ENCODE data around the gene EPHX1.

EPHX1 gene

DNA sequence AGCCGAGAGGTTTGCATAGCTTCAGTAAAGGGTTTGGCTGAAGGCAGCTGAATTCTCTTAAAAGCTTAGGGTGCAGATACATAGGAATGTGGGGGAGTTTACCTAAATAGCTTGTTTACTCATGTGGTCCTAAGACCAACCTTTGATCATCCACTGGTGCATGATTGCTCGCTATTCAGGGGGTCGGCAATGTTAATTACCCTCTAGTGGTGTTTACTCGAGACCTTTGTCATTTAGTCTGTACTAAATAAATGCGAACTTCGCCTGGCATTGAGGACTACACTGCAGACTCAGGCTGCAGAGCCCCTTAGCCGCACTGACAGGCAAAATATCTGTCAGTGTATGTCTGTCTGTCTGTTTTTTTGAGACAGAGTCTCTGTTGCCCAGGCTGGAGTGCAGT lies 40.4 kb downstream of the EPHX1 start:
- TF ChIP-seq, protein P1, sequence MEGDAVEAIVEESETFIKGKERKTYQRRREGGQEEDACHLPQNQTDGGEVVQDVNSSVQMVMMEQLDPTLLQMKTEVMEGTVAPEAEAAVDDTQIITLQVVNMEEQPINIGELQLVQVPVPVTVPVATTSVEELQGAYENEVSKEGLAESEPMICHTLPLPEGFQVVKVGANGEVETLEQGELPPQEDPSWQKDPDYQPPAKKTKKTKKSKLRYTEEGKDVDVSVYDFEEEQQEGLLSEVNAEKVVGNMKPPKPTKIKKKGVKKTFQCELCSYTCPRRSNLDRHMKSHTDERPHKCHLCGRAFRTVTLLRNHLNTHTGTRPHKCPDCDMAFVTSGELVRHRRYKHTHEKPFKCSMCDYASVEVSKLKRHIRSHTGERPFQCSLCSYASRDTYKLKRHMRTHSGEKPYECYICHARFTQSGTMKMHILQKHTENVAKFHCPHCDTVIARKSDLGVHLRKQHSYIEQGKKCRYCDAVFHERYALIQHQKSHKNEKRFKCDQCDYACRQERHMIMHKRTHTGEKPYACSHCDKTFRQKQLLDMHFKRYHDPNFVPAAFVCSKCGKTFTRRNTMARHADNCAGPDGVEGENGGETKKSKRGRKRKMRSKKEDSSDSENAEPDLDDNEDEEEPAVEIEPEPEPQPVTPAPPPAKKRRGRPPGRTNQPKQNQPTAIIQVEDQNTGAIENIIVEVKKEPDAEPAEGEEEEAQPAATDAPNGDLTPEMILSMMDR (conservative IDR thresholded peaks at IDR 0.05): no peak
- no peak overlapping the region for H3K27ac ChIP-seq

DNA sequence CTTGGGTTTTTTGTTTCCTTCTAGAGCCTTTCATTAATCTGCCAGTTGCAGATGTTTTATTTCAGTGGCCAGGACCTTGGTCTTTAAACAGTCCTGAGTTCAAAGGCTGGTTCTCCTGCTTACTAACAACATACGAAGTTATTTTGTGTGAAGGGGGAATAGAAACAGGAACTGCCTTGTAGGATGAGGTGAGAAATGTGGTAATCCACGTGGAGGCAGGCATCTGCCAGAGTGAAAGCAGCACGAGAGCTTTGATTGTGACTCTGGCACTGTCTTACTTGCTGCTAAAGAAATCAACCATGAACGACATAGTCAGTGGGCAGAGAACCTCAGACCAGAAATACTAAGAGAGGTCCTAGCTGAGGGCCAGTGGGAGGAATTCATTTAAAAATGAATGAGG lies 41.9 kb downstream of the EPHX1 start:
- no peak overlapping the region for H3K27ac ChIP-seq
- TF ChIP-seq, protein P1 (conservative IDR thresholded peaks at IDR 0.05): no peak

DNA sequence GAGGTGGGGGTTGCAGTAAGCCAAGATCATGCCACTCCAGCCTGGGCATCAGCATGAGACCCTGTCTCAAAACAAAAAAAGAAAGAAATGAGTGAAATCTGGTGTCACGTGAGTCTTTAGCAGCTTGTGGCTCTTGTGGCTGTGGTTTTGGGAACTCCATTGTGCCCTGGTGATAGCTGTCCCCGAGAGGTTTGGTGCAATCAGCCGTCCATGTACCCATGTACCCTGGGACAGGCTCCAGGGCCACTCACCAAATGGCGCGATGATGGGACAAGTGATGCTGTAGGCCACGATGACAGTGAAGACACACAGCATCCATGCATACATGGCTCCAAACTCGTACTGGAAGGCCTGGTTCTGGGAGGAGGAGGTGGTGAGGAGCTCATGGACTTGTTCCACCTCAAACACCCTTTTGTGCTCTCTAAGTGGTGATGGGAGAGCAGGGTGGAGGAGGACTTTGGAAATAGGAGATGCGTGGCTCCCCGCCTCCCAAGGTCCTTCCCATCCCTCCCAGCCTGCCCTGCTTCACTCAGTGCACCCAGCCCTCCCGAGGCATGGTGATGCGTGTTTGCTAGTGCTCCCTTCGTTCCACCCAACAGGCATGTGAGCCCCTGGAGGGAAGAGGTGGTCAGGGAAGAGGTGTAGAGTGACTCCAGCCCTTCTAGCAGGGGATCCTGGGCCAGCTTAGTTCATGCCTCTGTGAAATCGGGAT lies 42.6 kb downstream of the EPHX1 start:
- H3K27ac ChIP-seq: no peak overlapping the region

DNA sequence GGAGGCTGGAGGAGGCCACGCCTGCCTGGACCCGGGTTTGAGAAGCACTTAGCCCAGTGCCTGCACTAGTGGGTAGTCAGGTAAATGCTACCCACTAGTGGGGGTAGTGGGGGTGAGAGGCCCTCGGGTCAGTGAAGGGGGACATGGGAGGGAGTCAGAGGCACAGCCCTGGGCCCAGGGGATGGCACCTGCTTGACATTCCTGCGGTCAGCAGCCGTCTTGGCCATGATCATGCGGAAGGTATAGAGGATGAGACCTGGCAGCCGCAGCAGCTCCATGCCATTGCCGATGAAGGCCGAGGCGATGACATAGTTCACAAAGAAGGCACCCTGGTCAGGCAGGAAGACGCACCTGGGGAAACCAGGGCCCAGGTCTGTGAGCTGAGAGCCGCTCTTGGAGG lies 43.5 kb downstream of the EPHX1 start:
- H3K27ac ChIP-seq: no peak overlapping the region
- TF ChIP-seq, protein P1 (conservative IDR thresholded peaks at IDR 0.05): no peak

More for the DNA sequence above, 42.6 kb downstream of the EPHX1 start:
- TF ChIP-seq, protein P1 (conservative IDR thresholded peaks at IDR 0.05): no peak

DNA sequence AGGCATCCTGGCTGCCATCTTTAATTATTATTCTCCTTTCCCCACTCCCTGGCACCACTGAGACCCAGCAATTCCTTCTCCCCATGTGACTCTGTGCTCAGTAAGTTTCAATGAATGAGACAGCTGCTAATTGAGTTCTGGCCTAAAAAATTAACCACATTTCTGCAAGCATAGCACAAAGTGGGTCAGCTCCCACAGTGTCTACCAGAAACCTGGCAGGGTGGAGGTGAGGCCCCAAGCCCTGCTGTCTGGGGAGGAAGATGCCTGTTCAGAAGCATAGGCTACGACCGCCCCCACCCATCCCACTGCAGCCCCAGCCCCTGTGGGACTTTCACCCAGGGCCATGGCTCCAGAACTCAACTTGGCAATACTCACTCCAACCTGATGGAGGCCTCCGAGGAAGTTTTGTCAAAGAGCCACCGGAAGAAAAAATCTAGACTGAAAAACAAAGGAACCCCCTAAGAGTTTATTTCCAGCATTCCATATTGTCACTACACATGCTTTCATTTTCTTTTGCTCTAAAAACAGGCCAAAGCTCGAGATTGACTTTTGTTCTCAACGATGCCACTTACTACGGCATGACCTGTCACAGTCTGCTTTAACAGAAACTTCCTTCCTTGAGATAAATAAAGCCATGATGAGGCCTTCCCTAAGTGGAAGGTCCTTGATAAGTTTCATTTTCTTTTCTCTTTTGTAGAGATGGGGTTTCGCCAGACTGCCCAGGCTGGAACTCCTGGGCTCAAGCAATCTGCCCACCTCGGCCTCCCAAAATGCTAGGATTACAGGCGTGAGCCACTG lies 45.8 kb downstream of the EPHX1 start:
- TF ChIP-seq, protein P1 (conservative IDR thresholded peaks at IDR 0.05): no peak
- no peak overlapping the region for H3K27ac ChIP-seq

DNA sequence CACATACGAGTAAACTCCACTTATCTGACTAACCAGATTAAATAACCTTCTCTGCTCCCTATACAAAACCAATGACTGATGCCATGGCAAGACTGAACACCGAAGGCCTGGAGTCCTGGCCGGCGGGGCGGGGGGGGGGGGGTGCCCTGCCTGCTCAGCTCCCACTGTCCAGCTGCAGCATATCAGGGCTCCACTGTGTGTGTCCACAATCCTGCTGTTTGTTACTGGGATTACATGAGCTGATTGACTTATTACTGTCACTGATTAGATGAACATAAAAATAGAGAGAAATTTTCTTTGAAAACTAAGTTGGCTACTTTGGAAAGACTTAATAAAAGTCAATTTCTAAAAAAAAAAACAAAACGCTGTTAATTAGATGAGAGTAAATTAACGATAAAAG lies 47.3 kb downstream of the EPHX1 start:
- TF ChIP-seq, protein P1 (conservative IDR thresholded peaks at IDR 0.05): no peak

DNA sequence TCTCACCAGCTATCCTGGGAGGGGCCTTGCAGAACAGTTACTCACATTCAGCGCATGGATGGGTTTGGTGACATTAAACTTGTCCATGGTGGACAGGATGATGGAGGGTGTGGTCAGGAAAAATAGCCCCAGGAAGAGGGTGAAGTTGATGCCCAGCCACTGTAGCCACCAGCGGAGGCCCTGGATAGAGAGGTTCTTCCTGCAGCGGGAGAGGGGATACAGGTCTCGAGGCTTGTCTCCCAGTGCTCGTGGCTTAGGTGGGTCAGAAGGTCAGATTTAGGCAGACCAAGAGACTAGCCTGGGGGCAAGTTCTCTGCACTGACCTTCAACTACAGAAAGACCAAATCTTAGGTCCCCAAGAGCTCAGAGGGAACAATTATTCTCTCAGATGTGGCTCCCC lies 49.2 kb downstream of the EPHX1 start:
- TF ChIP-seq, protein P1 (conservative IDR thresholded peaks at IDR 0.05): no peak

More for the DNA sequence above, 47.3 kb downstream of the EPHX1 start:
- no peak overlapping the region for H3K27ac ChIP-seq

More for the DNA sequence above, 49.2 kb downstream of the EPHX1 start:
- H3K27ac ChIP-seq: no peak overlapping the region

Measured in VCaP (cell line).